Mesendoderm (in vitro differentiated cells): ENCODE results near the gene STIM2.

Experiments used
- DNase-seq: peaks from one replicate; pipeline ENCODE4 v3.0.0; 2013
- H2AK5ac ChIP-seq: 2 replicates; pipeline ENCODE4 v1.6.1; 2013; ENCODE audit warnings: low read length, inconsistent platforms
- H2BK120ac ChIP-seq: 2 replicates; pipeline ENCODE4 v1.6.1; 2013; ENCODE audit warnings: low read depth, mild to moderate bottlenecking, low read length, moderate library complexity, mixed read lengths
- H2BK15ac ChIP-seq: replicated peaks from 2 replicates; pipeline ENCODE4 v1.6.1; 2013; ENCODE audit warnings: low read depth, mild to moderate bottlenecking, moderate library complexity
- H2BK5ac ChIP-seq: 2 replicates; pipeline ENCODE4 v1.6.1; 2013; ENCODE audit warnings: low read length, inconsistent platforms
- H3K18ac ChIP-seq: 2 replicates; pipeline ENCODE4 v1.6.1; 2013; ENCODE audit warnings: mild to moderate bottlenecking, low read length, mixed read lengths
- H3K23ac ChIP-seq: one replicate; pipeline ENCODE4 v1.6.1; 2013; ENCODE audit warnings: low read length
- H3K27ac ChIP-seq: 2 replicates; pipeline ENCODE4 v1.5.1; 2013; ENCODE audit warnings: low read depth, mild to moderate bottlenecking, inconsistent platforms, low read length, moderate library complexity
- H3K27me3 ChIP-seq: 2 replicates; pipeline ENCODE4 v1.6.1; 2013; ENCODE audit warnings: low read length, control low read depth, mild to moderate bottlenecking, inconsistent platforms; ENCODE audit not compliant: insufficient read depth, poor library complexity
- H3K36me3 ChIP-seq: 2 replicates; pipeline ENCODE4 v1.6.1; 2013; ENCODE audit warnings: low read length, inconsistent platforms; ENCODE audit not compliant: control insufficient read depth, insufficient read depth
- H3K4ac ChIP-seq: one replicate; pipeline ENCODE4 v1.6.1; 2013; ENCODE audit warnings: low read depth, mild to moderate bottlenecking, low read length, moderate library complexity
- H3K4me1 ChIP-seq: 2 replicates; pipeline ENCODE4 v1.6.1; 2013; ENCODE audit warnings: low read depth, low read length, inconsistent platforms; ENCODE audit not compliant: control insufficient read depth
- H3K4me2 ChIP-seq: 2 replicates; pipeline ENCODE4 v1.6.1; 2013; ENCODE audit warnings: low read length
- H3K4me3 ChIP-seq: 2 replicates; pipeline ENCODE4 v1.5.1; 2013; ENCODE audit warnings: mild to moderate bottlenecking, low read length
- H3K56ac ChIP-seq: one replicate; pipeline ENCODE4 v1.6.1; 2013; ENCODE audit warnings: low read length
- H3K79me1 ChIP-seq: 2 replicates; pipeline ENCODE4 v1.6.1; 2013; ENCODE audit warnings: low read length, inconsistent platforms
- H3K79me2 ChIP-seq: 2 replicates; pipeline ENCODE4 v1.6.1; 2013; ENCODE audit warnings: mild to moderate bottlenecking, low read length; ENCODE audit not compliant: control insufficient read depth, insufficient read depth
- H3K9ac ChIP-seq: 2 replicates; pipeline ENCODE4 v1.6.1; 2013; ENCODE audit warnings: low read length, inconsistent platforms
- H4K5ac ChIP-seq: one replicate; pipeline ENCODE4 v1.6.1; 2013; ENCODE audit warnings: low read length
- H4K8ac ChIP-seq: one replicate; pipeline ENCODE4 v1.6.1; 2013; ENCODE audit warnings: low read depth, mild to moderate bottlenecking, control low read depth, low read length, moderate library complexity
- WGBS: extraction: QIAGEN DNeasy Blood & Tissue Kit; methylation state at CpG from one replicate; pipeline ENCODE4 v1.1.7; 2013; ENCODE audit warnings: low lambda C conversion rate, missing lambda C conversion rate; ENCODE audit not compliant: insufficient coverage; ENCODE audit errors: extremely low coverage; 5-methylcytosine and 5-hydroxymethylcytosine counted together

Gene STIM2

GRCh38 chr4:26955241-26955640 is 94.6 kb downstream of the STIM2 start:
- H3K4me2 ChIP-seq = no peak overlapping the region
- no peak overlapping the region for H3K4ac ChIP-seq
- H2BK5ac ChIP-seq = no peak overlapping the region
- H3K27me3 ChIP-seq = no peaks in the 10 kb centered on the region
- peaks cover 5% of the 10 kb centered on the region for H3K79me2 ChIP-seq
- H2BK120ac ChIP-seq = no peak overlapping the region
- no peak overlapping the region for H3K23ac ChIP-seq
- H2BK15ac ChIP-seq = no peak overlapping the region
- no peak overlapping the region for H3K27ac ChIP-seq
- peaks cover 7% of the 10 kb centered on the region for H3K79me1 ChIP-seq
- no peak overlapping the region for H3K4me3 ChIP-seq
- no peak overlapping the region for H3K18ac ChIP-seq
- H4K8ac ChIP-seq = no peak overlapping the region
- no peak overlapping the region for H3K56ac ChIP-seq
- no peak overlapping the region for H4K5ac ChIP-seq
- H3K9ac ChIP-seq = no peak overlapping the region
- no peaks in the 10 kb centered on the region for H3K36me3 ChIP-seq
- no CpG with 5 or more reads among the region's 2 CpGs for WGBS
- H3K4me1 ChIP-seq = no peaks in the 10 kb centered on the region
- no peak overlapping the region for H2AK5ac ChIP-seq
- no peak for DNase-seq

- H3K9ac ChIP-seq = no peak overlapping the region
- no peak overlapping the region for H2AK5ac ChIP-seq
- no peak overlapping the region for H2BK5ac ChIP-seq
- H3K4ac ChIP-seq = no peak overlapping the region
- no peaks in the 10 kb centered on the region for H3K36me3 ChIP-seq
- no peaks in the 10 kb centered on the region for H3K79me2 ChIP-seq
- no peak overlapping the region for H2BK15ac ChIP-seq
- H3K23ac ChIP-seq = no peak overlapping the region
- peak; percentile 88 for DNase-seq
- no peak overlapping the region for H3K56ac ChIP-seq
- H3K27me3 ChIP-seq = no peaks in the 10 kb centered on the region
- H3K4me3 ChIP-seq = no peak overlapping the region
- no peak overlapping the region for H4K8ac ChIP-seq
- H3K18ac ChIP-seq = no peak overlapping the region
- no peaks in the 10 kb centered on the region for H3K4me1 ChIP-seq
- no peak overlapping the region for H4K5ac ChIP-seq
- no peak overlapping the region for H3K4me2 ChIP-seq
- no CpG with 5 or more reads among the region's 4 CpGs for WGBS
- no peak overlapping the region for H3K27ac ChIP-seq
- H2BK120ac ChIP-seq = no peak overlapping the region
- peaks cover 3% of the 10 kb centered on the region for H3K79me1 ChIP-seq
Observed at GRCh38 chr4:26958925-26959653, 98.4 kb downstream of the STIM2 start.

DNA sequence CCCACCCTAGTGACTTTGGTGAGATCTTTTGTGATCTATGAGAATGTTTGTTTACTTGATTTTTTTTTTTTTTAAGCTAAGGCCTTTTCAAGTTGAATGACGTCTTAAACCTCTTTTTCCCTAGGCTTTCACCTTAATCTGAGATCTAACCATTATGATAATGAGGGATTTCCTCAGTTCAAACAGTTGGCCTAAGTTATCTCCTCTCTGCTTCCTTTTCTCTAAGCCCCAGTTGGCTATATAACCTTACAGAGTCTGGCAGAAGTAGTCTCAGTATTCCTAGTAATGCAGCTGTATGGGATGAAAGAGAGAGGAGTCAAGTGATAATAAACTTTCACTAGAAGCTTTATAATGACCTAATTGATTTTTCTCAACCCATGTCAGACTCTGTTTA is 99.0 kb downstream of the STIM2 start:
- no peaks in the 10 kb centered on the region for H3K27me3 ChIP-seq
- H3K27ac ChIP-seq = no peak overlapping the region
- H2BK5ac ChIP-seq = no peak overlapping the region
- no peak overlapping the region for H3K23ac ChIP-seq
- H3K4me2 ChIP-seq = no peak overlapping the region
- H3K4me3 ChIP-seq = no peak overlapping the region
- no peak overlapping the region for H3K18ac ChIP-seq
- WGBS = no CpG with 5 or more reads among the region's 1 CpG
- no peaks in the 10 kb centered on the region for H3K36me3 ChIP-seq
- H3K4me1 ChIP-seq = no peaks in the 10 kb centered on the region
- no peak overlapping the region for H4K8ac ChIP-seq
- H3K79me2 ChIP-seq = no peaks in the 10 kb centered on the region
- no peak overlapping the region for H2BK120ac ChIP-seq
- no peak overlapping the region for H3K9ac ChIP-seq
- H3K4ac ChIP-seq = no peak overlapping the region
- no peak overlapping the region for H2BK15ac ChIP-seq
- peak; percentile 91 for DNase-seq
- no peak overlapping the region for H4K5ac ChIP-seq
- no peak overlapping the region for H2AK5ac ChIP-seq
- peaks cover 3% of the 10 kb centered on the region for H3K79me1 ChIP-seq
- H3K56ac ChIP-seq = no peak overlapping the region

DNA sequence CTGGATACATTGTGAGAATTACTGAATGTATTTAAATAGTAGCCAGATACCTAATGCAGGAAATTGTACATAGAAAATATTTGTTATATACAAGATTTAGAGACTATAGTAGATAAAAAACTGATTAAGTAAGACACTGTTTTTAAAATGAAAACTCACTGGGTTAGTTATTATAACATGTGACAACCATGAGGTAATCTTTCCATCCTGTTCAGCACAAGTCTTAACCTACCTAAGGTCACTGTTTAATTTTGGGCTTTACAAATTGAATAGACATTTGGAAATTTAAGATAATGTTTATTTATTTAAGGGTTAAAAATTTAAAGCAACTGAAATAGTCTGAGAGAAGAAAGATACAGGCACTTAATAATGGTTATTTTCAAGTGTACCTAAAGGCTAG is 102.1 kb downstream of the STIM2 start:
- Histone ChIP-seq H3K27me3 (no peaks in the 10 kb centered on the region), H3K79me2 (no peaks in the 10 kb centered on the region)
- no peak for DNase-seq

GRCh38 chr4:26964512-26964911 is 103.9 kb downstream of the STIM2 start:
- no peak overlapping the region for H2BK15ac ChIP-seq
- no CpG with 5 or more reads among the region's 1 CpG for WGBS
- DNase-seq = no peak

More for the DNA sequence above, 102.1 kb downstream of the STIM2 start:
- H3K36me3 ChIP-seq = no peaks in the 10 kb centered on the region
- no peak overlapping the region for H2BK5ac ChIP-seq
- H2BK120ac ChIP-seq = no peak overlapping the region
- no peak overlapping the region for H3K27ac ChIP-seq
- H3K23ac ChIP-seq = no peak overlapping the region
- H4K8ac ChIP-seq = no peak overlapping the region
- H3K79me1 ChIP-seq = peaks cover 3% of the 10 kb centered on the region
- no peaks in the 10 kb centered on the region for H3K4me1 ChIP-seq
- no peak overlapping the region for H3K4me3 ChIP-seq
- no peak overlapping the region for H3K4me2 ChIP-seq
- H4K5ac ChIP-seq = no peak overlapping the region
- H3K9ac ChIP-seq = no peak overlapping the region
- no peak overlapping the region for H3K4ac ChIP-seq
- no peak overlapping the region for H2AK5ac ChIP-seq
- no peak overlapping the region for H3K56ac ChIP-seq
- no peak overlapping the region for H3K18ac ChIP-seq
- H2BK15ac ChIP-seq = no peak overlapping the region

DNA sequence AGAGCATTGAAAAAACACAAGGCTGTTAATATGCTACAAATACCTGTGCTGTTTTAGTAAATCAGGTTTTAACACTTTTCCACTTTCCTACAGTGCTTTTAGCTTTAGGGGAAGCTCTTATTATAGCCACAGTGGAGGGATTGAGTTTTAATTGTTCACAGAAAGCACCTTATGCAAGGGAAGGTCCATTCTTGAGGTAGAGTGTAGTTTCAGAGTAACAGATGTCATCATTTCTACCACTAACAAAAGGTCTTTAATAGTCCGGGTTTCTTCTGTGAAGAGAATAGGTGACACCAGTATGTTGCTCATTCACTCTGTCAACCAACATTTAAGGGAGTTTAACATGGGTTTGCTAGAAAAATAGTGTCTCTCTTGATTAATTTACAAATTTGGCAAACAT is 104.4 kb downstream of the STIM2 start:
- H3K27me3 ChIP-seq = no peaks in the 10 kb centered on the region
- no peaks in the 10 kb centered on the region for H3K79me2 ChIP-seq
- no peak overlapping the region for H3K27ac ChIP-seq
- no peak overlapping the region for H3K9ac ChIP-seq
- H2BK120ac ChIP-seq = no peak overlapping the region
- no peak for DNase-seq
- H3K4ac ChIP-seq = no peak overlapping the region
- H3K4me1 ChIP-seq = no peaks in the 10 kb centered on the region
- no peak overlapping the region for H2AK5ac ChIP-seq
- H2BK15ac ChIP-seq = no peak overlapping the region
- no peak overlapping the region for H3K23ac ChIP-seq
- no peak overlapping the region for H2BK5ac ChIP-seq
- no peak overlapping the region for H3K4me3 ChIP-seq
- H3K18ac ChIP-seq = no peak overlapping the region
- H3K56ac ChIP-seq = no peak overlapping the region
- no peak overlapping the region for H4K8ac ChIP-seq
- peaks cover 3% of the 10 kb centered on the region for H3K79me1 ChIP-seq
- WGBS = no CpG with 5 or more reads among the region's 1 CpG
- H3K36me3 ChIP-seq = no peaks in the 10 kb centered on the region
- no peak overlapping the region for H3K4me2 ChIP-seq
- H4K5ac ChIP-seq = no peak overlapping the region

More at GRCh38 chr4:26964512-26964911, 103.9 kb downstream of the STIM2 start:
- no peak overlapping the region for H3K18ac ChIP-seq
- no peak overlapping the region for H3K23ac ChIP-seq
- H4K5ac ChIP-seq = no peak overlapping the region
- H3K9ac ChIP-seq = no peak overlapping the region
- H2AK5ac ChIP-seq = no peak overlapping the region
- no peak overlapping the region for H2BK5ac ChIP-seq
- no peak overlapping the region for H3K4ac ChIP-seq
- H3K27me3 ChIP-seq = no peaks in the 10 kb centered on the region
- H3K79me1 ChIP-seq = peaks cover 3% of the 10 kb centered on the region
- H3K4me2 ChIP-seq = no peak overlapping the region
- H3K4me1 ChIP-seq = no peaks in the 10 kb centered on the region
- no peak overlapping the region for H3K27ac ChIP-seq
- no peak overlapping the region for H2BK120ac ChIP-seq
- no peaks in the 10 kb centered on the region for H3K79me2 ChIP-seq
- no peak overlapping the region for H4K8ac ChIP-seq
- no peaks in the 10 kb centered on the region for H3K36me3 ChIP-seq
- H3K4me3 ChIP-seq = no peak overlapping the region
- no peak overlapping the region for H3K56ac ChIP-seq
